K562 (cell line): Measurements from ENCODE around the gene TRIP6. TPM values are rescaled to one million over a fixed set of nuclear protein-coding genes. Genes with fewer than 3 reads are reported as not detected.

Source experiments
- ARNT ChIP-seq, 2 experiments: fragments of 450-650 bp; IDR thresholded peaks; 2 replicates each; pipeline ENCODE4 v1.6.1; 2016; ENCODE audit warnings: mild to moderate bottlenecking in 1 of 2
- CCNT2 ChIP-seq: IDR thresholded peaks from 2 replicates; pipeline ENCODE4 v1.6.1; 2011; ENCODE audit warnings: borderline replicate concordance, low read depth, mild to moderate bottlenecking, moderate library complexity, mixed read lengths, low read length; ENCODE audit not compliant: insufficient read length; ENCODE audit errors: extremely low read depth
- CEBPG ChIP-seq, 3 experiments: fragments of 200-800 bp in 1 of 3; sonication (Bioruptor generic) in 1 of 3; sonication (generic) in 1 of 3; formaldehyde crosslinking in 1 of 3; IDR thresholded peaks in 2 of 3; conservative IDR thresholded peaks in 1 of 3; 2 replicates each; pipeline versions ENCODE4 v1.6.1 to v1.8.0; 2016 to 2022; ENCODE audit warnings: missing compliant biosample characterization in 2 of 3, missing genetic modification characterization in 2 of 3, mild to moderate bottlenecking in 1 of 3, missing genetic modification reagents in 1 of 3
- DMBX1 ChIP-seq: fragments of 250-450 bp; sonication (Bioruptor Pico); IDR thresholded peaks from 2 replicates; pipeline ENCODE4 v1.8.0; 2022; ENCODE audit warnings: inconsistent platforms, mild to moderate bottlenecking, moderate library complexity, borderline replicate concordance
- EGR1 ChIP-seq: fragments of 450-650 bp; conservative IDR thresholded peaks from 2 replicates; pipeline ENCODE4 v1.6.1; 2017; ENCODE audit warnings: mild to moderate bottlenecking
- FOXK1 ChIP-seq: sonication (generic); formaldehyde crosslinking; IDR thresholded peaks from 2 replicates; pipeline ENCODE4 v1.8.0; 2022; ENCODE audit warnings: missing genetic modification reagents, mild to moderate bottlenecking, borderline replicate concordance
- GABPB1 ChIP-seq: sonication (generic); formaldehyde crosslinking; IDR thresholded peaks from 2 replicates; pipeline ENCODE4 v1.8.0; 2022; ENCODE audit warnings: mild to moderate bottlenecking, missing genetic modification reagents
- HDAC2 ChIP-seq: fragments of 450-650 bp; IDR thresholded peaks from 2 replicates; pipeline ENCODE4 v1.6.1; 2016; ENCODE audit warnings: mild to moderate bottlenecking
- HOXB6 ChIP-seq: fragments of 250-450 bp; sonication (Bioruptor Pico); IDR thresholded peaks from 2 replicates; pipeline ENCODE4 v1.5.1; 2022; ENCODE audit warnings: mild to moderate bottlenecking, borderline replicate concordance
- KDM2B ChIP-seq: fragments of 250-450 bp; sonication (Bioruptor Pico); IDR thresholded peaks from 2 replicates; pipeline ENCODE4 v1.8.0; 2021; ENCODE audit warnings: mild to moderate bottlenecking, moderate library complexity
- L3MBTL2 ChIP-seq: fragments of 450-650 bp; IDR thresholded peaks from 2 replicates; pipeline ENCODE4 v1.6.1; 2016; ENCODE audit warnings: mild to moderate bottlenecking, moderate library complexity
- MECOM ChIP-seq: fragments of 250-450 bp; sonication (Bioruptor Pico); IDR thresholded peaks from 2 replicates; pipeline ENCODE4 v1.8.0; 2022; ENCODE audit warnings: inconsistent platforms
- MTA3 ChIP-seq: fragments of 450-650 bp; formaldehyde crosslinking; IDR thresholded peaks from 2 replicates; pipeline ENCODE4 v1.6.1; 2017; ENCODE audit warnings: mild to moderate bottlenecking, borderline replicate concordance
- RAD51 ChIP-seq: fragments of 450-650 bp; IDR thresholded peaks from 2 replicates; pipeline ENCODE4 v1.7.1; 2016; ENCODE audit warnings: low read depth, mild to moderate bottlenecking, borderline replicate concordance
- U2AF1 ChIP-seq: fragments of 200-400 bp; formaldehyde crosslinking; optimal IDR thresholded peaks from 2 replicates; pipeline ENCODE3; 2017; ENCODE audit warnings: mild to moderate bottlenecking, low read depth, low read length, moderate library complexity
- ZFX ChIP-seq: sonication (generic); formaldehyde crosslinking; IDR thresholded peaks from 2 replicates; pipeline ENCODE4 v1.8.0; 2022; ENCODE audit warnings: mild to moderate bottlenecking, missing genetic modification reagents, moderate library complexity
- ZNF133 ChIP-seq: fragments of 250-450 bp; sonication (Bioruptor Pico); IDR thresholded peaks from 2 replicates; pipeline ENCODE4 v1.4.0; 2020; ENCODE audit warnings: mild to moderate bottlenecking
- ZNF561 ChIP-seq: fragments of 450-650 bp; formaldehyde crosslinking; conservative IDR thresholded peaks from 2 replicates; pipeline ENCODE4 v1.4.0; 2020; ENCODE audit warnings: mild to moderate bottlenecking, moderate library complexity
- ZNF589 ChIP-seq: fragments of 200-800 bp; sonication (Bioruptor generic); IDR thresholded peaks from 2 replicates; pipeline ENCODE4 v1.6.1; 2016; ENCODE audit warnings: low read depth, missing genetic modification characterization, missing compliant biosample characterization
- polyA plus RNA-seq, 8 experiments: library from polyadenylated mRNA; depleted of rRNA in 4 of 8; stranded (reverse) in 5 of 8; unstranded in 3 of 8; fragments of >200 nt; fragmentation: Nextera tagmentation in 2 of 8; fragmentation: Illumina TruSeq in 1 of 8; extraction: Ambion mirVana in 2 of 8; extraction: Trizol in 1 of 8; gene quantifications; 2 replicates each; pipeline versions ENCODE4 v1.2.1 to v1.2.3, GENCODE V29; 2011 to 2014; ENCODE audit warnings: inconsistent platforms in 1 of 8, missing spikeins in 1 of 8
- total RNA-seq, 7 experiments: library from RNA; depleted of rRNA in 6 of 7; stranded (reverse); fragments of >200 nt in 6 of 7; fragmentation: Illumina TruSeq in 2 of 7; extraction: Trizol in 2 of 7; gene quantifications; 2 replicates each; pipeline versions ENCODE4 v1.2.1 to v1.2.3, GENCODE V29; 2011 to 2021; ENCODE audit warnings: low replicate concordance in 1 of 7
- TF ChIP-seq, protein P1 (sequence below): sonication (generic); formaldehyde crosslinking; IDR thresholded peaks from 2 replicates; pipeline ENCODE4 v1.5.0; 2020; ENCODE audit warnings: missing genetic modification reagents
- TF ChIP-seq, protein P2 (sequence below): fragments of 250-450 bp; sonication (Bioruptor Pico); IDR thresholded peaks from 2 replicates; pipeline ENCODE4 v1.9.0; 2021; ENCODE audit warnings: mild to moderate bottlenecking, inconsistent platforms
- TF ChIP-seq, protein P3 (sequence below): sonication (generic); formaldehyde crosslinking; IDR thresholded peaks from 2 replicates; pipeline ENCODE4 v1.9.0; 2022; ENCODE audit warnings: mild to moderate bottlenecking, missing genetic modification reagents
- TF ChIP-seq, protein P4 (sequence below): fragments of 450-650 bp; IDR thresholded peaks from 2 replicates; pipeline ENCODE4 v1.6.1; 2016; ENCODE audit warnings: antibody characterized with exemption

TRIP6 gene
- total and polyA plus RNA-seq, 9 of the 15 experiments (the other 6 are each of a cell fraction or from before 2014, with no cell fraction given) = 5.9 to 141 (median 54.0) TPM

DNA sequence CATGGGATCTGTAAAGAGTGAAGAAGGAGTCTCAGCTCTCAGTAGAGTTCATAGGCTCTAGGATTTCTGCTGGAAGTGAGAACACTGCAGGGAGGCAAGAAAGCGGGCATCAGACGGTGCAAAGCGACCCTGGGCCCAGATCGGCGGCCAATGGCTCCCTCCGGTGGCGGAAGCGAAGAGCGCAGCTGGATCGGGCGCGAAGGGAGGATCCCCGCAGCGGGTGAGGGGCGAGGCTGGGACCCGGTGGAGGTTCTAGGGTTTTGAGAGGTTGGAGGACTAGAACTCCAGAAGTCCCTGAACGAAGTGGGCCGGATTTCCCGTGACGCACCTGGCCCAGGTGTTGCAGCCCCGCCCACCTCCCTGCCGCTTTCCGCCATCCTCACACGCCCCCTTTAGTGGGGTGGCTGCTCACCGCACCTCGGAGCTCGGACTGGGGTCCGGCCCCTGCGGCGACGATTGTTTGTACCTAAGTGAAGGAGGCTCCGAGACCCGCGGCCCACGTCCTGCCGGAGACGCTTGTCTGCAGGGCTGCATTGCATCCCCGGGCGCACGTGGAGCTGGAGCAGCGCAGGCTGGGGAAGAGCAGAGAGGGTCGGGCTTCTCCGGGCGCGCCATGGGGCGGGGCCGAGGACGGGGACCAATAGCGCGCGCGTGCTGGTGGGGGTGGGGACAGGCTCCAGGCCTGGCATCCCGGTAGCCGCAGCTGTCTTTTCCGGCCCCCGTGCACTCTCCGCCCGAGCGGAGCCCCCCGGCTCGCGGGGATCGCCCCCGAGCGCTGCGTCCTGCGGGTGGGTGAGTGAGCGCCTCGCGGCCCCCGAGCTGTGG lies 14.9 kb upstream of the TRIP6 start, which contains the start of gene SLC12A9 (continued):
- peak; percentile 89; the same call in 1 of the 2 replicates for TF ChIP-seq FOXK1 (CRISPR knock-in tag)
- no peak for TF ChIP-seq DMBX1 (CRISPR knock-in tag)
- TF ChIP-seq L3MBTL2 = peak; percentile 94
- 0 out of 2 replicates have a peak, but pooled peaks have one; percentile 28 for TF ChIP-seq ZNF133 (CRISPR knock-in tag)
- TF ChIP-seq CEBPG (CRISPR knock-in tag; IDR thresholded peaks at IDR 0.05) = no peak
- TF ChIP-seq CEBPG (tag; conservative IDR thresholded peaks at IDR 0.05 in 1 of 2, IDR thresholded peaks at IDR 0.05 in 1 of 2) = 0 out of 4 replicates have a peak, but pooled peaks of 1 of the 2 experiments have one; percentile 10
- TF ChIP-seq, protein P1, sequence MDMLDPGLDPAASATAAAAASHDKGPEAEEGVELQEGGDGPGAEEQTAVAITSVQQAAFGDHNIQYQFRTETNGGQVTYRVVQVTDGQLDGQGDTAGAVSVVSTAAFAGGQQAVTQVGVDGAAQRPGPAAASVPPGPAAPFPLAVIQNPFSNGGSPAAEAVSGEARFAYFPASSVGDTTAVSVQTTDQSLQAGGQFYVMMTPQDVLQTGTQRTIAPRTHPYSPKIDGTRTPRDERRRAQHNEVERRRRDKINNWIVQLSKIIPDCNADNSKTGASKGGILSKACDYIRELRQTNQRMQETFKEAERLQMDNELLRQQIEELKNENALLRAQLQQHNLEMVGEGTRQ (CRISPR knock-in tag) = peak; percentile 59
- peak; percentile 47; the same call in 1 of the 2 replicates for TF ChIP-seq GABPB1 (CRISPR knock-in tag)
- TF ChIP-seq MECOM (CRISPR knock-in tag) = no peak
- TF ChIP-seq, protein P2, sequence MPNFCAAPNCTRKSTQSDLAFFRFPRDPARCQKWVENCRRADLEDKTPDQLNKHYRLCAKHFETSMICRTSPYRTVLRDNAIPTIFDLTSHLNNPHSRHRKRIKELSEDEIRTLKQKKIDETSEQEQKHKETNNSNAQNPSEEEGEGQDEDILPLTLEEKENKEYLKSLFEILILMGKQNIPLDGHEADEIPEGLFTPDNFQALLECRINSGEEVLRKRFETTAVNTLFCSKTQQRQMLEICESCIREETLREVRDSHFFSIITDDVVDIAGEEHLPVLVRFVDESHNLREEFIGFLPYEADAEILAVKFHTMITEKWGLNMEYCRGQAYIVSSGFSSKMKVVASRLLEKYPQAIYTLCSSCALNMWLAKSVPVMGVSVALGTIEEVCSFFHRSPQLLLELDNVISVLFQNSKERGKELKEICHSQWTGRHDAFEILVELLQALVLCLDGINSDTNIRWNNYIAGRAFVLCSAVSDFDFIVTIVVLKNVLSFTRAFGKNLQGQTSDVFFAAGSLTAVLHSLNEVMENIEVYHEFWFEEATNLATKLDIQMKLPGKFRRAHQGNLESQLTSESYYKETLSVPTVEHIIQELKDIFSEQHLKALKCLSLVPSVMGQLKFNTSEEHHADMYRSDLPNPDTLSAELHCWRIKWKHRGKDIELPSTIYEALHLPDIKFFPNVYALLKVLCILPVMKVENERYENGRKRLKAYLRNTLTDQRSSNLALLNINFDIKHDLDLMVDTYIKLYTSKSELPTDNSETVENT (CRISPR knock-in tag) = no peak
- TF ChIP-seq ZFX = peak; percentile 56
- TF ChIP-seq HOXB6 (CRISPR knock-in tag) = no peak
- TF ChIP-seq ARNT (IDR thresholded peaks at IDR 0.05) = no peak
- TF ChIP-seq HDAC2 = peak; percentile 99
- peak; percentile 20 for TF ChIP-seq CCNT2
- 0 out of 2 replicates have a peak, but pooled peaks have one; percentile 33 for TF ChIP-seq KDM2B (CRISPR knock-in tag)
- no peak for TF ChIP-seq ZNF561 (CRISPR knock-in tag)
- TF ChIP-seq RAD51 = 0 out of 2 replicates have a peak, but pooled peaks have one; percentile 27
- TF ChIP-seq, protein P3, sequence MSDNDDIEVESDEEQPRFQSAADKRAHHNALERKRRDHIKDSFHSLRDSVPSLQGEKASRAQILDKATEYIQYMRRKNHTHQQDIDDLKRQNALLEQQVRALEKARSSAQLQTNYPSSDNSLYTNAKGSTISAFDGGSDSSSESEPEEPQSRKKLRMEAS (CRISPR knock-in tag) = peak; percentile 98
- peak; percentile 57; the same call in 1 of the 2 replicates for TF ChIP-seq MTA3
- peak; percentile 53 for TF ChIP-seq EGR1
- 0 out of 2 replicates have a peak, but pooled peaks have one; percentile 3 for TF ChIP-seq ZNF589
- TF ChIP-seq, protein P4, sequence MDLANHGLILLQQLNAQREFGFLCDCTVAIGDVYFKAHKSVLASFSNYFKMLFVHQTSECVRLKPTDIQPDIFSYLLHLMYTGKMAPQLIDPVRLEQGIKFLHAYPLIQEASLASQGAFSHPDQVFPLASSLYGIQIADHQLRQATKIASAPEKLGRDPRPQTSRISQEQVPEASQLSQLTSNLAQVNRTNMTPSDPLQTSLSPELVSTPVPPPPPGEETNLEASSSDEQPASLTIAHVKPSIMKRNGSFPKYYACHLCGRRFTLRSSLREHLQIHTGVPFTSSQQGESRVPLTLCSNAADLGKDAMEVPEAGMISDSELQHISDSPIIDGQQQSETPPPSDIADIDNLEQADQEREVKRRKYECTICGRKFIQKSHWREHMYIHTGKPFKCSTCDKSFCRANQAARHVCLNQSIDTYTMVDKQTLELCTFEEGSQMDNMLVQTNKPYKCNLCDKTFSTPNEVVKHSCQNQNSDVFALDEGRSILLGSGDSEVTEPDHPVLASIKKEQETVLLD = peak; percentile 67
- peak; percentile 74 for TF ChIP-seq U2AF1
